Bronchial epithelial cell (primary cell): ENCODE measurements around the gene IYD. TPM values are rescaled to one million over a fixed set of nuclear protein-coding genes. Genes with fewer than 3 reads are reported as not detected.

Experiments
- DNase-seq: peaks from one replicate; pipeline ENCODE4 v3.0.0-alpha.2; 2010; ENCODE audit warnings: low read depth
- FAIRE-seq: peaks from 2 replicates; lab custom pipeline; 2011; peaks lifted over from hg19 to GRCh38; lab: Jason Lieb, UNC
- H3K27me3 ChIP-seq: 2 replicates; pipeline ENCODE4 v1.5.1; 2011; ENCODE audit warnings: low read length; ENCODE audit not compliant: control insufficient read depth, insufficient read depth
- H3K36me3 ChIP-seq: 2 replicates; pipeline ENCODE4 v1.5.1; 2011; ENCODE audit warnings: low read length; ENCODE audit not compliant: control insufficient read depth, insufficient read depth
- H3K4me3 ChIP-seq: 2 replicates; pipeline ENCODE4 v1.5.1; 2011; ENCODE audit warnings: mild to moderate bottlenecking, low read depth, low read length, control low read depth
- total RNA-seq: library from RNA; depleted of rRNA; stranded (reverse); fragments of >200 nt; gene quantifications from 2 replicates; pipeline ENCODE4 v1.2.1, GENCODE V29; 2014
- TF ChIP-seq, protein P1 (sequence below): IDR thresholded peaks from 2 replicates; pipeline ENCODE4 v1.5.1; 2011; ENCODE audit warnings: mild to moderate bottlenecking, moderate library complexity, low read length, control low read depth, inconsistent platforms; ENCODE audit not compliant: insufficient read depth, severe bottlenecking

The IYD gene
- total RNA-seq, 1 donor from 2014 or later, result not detected

DNA sequence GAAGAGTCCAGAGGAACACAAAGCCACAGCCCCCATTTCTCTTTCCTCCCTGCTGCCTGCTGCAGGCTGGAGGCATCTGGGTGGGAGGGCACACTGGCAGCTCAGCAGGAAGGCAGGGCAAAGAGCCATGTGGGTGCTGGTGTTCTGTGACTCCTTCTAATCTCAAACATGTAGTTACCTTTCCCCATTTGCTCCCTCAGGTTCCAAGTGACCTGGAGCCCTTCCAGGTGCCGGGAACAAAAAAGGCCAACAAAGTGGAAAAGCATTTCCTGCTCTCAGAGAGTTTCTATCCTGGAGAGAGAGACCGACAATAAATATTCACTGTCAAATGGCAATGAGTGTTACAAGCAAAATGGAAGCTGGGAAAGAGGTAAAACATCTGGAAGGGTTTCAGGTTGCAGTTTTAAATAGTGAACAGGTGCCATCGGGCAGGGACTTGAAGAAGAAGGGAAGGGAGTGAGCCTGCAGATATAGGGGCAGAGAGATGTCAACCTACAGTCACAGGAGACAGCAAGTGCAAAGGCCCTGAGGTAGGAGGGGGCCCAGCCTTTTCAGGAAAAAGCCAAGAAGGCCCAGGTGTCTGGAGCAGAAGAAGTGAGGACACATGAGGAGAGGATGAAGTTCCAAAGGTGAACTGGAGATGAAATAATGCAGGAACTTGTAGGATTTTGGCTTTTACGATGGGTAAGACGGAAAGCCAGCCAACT is 43.6 kb upstream of the IYD start:
- Histone ChIP-seq H3K27me3 (no peaks in the 10 kb centered on the region), H3K36me3 (no peaks in the 10 kb centered on the region), H3K4me3 (no peak overlapping the region)
- peak; percentile 82 for DNase-seq
- TF ChIP-seq, protein P1, sequence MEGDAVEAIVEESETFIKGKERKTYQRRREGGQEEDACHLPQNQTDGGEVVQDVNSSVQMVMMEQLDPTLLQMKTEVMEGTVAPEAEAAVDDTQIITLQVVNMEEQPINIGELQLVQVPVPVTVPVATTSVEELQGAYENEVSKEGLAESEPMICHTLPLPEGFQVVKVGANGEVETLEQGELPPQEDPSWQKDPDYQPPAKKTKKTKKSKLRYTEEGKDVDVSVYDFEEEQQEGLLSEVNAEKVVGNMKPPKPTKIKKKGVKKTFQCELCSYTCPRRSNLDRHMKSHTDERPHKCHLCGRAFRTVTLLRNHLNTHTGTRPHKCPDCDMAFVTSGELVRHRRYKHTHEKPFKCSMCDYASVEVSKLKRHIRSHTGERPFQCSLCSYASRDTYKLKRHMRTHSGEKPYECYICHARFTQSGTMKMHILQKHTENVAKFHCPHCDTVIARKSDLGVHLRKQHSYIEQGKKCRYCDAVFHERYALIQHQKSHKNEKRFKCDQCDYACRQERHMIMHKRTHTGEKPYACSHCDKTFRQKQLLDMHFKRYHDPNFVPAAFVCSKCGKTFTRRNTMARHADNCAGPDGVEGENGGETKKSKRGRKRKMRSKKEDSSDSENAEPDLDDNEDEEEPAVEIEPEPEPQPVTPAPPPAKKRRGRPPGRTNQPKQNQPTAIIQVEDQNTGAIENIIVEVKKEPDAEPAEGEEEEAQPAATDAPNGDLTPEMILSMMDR, result no peak
- FAIRE-seq, result no peak

DNA sequence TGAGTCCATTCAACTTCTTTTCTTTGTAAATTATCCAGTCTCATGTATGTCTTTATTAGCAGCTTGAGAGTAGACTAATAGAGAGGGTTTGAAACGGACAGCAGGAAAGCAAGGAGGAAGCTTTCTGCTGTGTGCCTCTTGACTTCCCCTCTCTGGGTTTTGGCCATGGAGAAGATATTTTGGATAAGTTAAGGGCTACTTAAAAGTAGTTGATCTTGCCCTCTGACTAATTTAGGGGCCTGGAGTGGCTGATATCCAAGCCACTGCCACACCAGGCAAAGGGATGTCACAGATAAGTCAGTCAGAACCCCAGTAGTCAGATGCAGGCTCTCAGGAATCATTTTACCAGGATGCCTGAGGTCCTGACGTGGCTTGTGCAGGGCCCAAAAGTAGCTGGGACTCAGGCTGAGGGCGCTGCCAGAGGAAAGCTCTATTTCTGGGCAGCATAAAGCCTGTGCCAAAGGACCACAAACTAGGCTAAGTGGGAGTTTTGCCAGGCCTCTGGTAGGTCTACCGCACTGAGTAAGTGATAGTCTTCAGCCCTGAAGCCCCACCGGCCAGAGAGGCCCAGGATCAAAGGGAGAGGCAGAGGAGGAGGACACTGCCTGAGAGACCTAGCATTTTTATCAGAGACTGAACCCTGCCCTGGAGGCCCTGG is 41.6 kb upstream of the IYD start:
- FAIRE-seq, result no peak
- H3K27me3 ChIP-seq, result no peaks in the 10 kb centered on the region

DNA sequence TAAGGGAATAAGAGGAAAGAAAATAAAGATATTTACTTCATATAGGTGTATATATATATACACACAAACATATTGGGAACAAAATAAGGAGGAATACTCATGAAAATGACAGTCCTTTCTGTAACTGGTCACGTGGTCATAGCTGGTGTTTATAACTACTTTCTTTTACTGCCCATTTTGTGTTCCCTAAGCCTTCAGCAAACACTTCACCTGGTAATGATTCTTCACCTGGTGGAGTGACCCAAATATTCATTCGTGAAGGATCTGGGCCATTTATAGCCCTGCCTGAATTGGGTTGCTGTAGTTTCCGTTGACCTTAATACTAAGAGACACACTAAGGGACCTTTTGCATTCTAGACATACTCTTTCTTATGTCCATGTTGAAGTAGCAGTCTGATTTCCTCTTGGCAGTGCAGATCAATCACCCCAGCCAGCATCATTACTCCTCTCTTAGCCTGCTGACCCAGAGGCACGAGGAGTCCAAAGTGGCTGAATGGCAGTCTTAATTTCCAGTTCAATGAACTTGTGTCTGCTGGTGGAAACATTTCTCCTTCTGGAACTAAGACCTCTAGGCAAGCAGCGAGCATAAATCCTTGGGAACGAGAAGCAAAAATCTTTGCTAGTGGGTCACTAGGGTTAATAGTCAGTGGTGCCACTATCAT is 39.9 kb upstream of the IYD start:
- FAIRE-seq (no peak), DNase-seq (no peak)
- Histone ChIP-seq H3K4me3 (no peak overlapping the region), H3K27me3 (no peaks in the 10 kb centered on the region), H3K36me3 (no peaks in the 10 kb centered on the region)
- TF ChIP-seq, protein P1, result no peak

More for the DNA sequence above, 41.6 kb upstream of the IYD start:
- TF ChIP-seq, protein P1, result no peak
- no peaks in the 10 kb centered on the region for H3K36me3 ChIP-seq
- no peak overlapping the region for H3K4me3 ChIP-seq
- DNase-seq, result no peak

DNA sequence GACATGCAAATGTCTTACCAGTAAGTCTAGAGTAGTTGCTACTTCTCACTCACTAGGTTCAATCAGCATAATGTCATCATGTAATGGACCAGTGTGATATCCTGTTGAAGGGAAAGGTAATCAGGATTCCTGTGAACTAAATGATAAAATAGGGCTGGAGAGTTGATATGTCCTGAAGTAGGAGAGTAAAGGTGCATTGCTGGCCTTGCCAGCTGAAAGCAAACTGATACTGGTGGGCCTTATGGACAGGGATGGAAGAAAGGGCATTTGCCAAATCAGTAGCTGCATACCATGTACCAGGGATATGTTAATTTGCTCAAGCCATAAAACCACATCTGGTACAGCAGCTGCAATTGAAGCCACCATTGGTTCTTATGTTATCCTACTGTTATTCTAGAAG is 37.5 kb upstream of the IYD start:
- no peaks in the 10 kb centered on the region for H3K36me3 ChIP-seq
- H3K4me3 ChIP-seq, result no peak overlapping the region
- no peaks in the 10 kb centered on the region for H3K27me3 ChIP-seq
- FAIRE-seq (no peak), DNase-seq (no peak)
- TF ChIP-seq, protein P1, result no peak

DNA sequence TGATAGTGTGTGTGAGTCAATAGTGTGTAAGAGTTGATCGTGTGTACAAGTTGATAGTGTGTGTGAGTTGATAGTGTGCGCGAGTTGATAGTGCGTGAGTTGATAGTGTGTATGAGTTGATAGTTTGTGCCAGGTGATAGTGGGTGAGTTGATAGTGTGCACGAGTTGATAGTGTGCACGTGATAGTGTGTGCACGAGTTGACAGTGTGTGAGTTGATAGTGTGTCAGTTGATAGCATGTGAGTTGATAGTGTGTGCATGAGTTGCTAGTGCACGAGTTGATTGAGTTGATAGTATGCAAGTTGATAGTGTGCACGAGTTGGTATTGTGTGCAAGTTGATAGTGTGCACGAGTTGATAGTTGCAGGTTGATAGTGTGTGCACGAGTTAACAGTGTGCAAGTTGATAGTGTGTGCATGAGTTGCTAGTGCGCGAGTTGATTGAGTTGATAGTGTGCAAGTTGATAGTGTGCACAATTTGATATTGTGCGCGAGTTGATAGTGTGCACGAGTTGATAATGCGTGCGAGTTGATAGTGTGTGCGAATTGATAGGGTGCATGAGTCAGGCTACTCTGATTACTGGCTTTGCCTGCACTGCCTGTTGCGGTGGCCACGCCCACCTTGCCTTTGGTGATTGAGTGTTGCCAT is 35.8 kb upstream of the IYD start:
- TF ChIP-seq, protein P1, result no peak
- FAIRE-seq, result peak; percentile 72
- H3K36me3 ChIP-seq, result no peaks in the 10 kb centered on the region

More for the DNA sequence above, 35.8 kb upstream of the IYD start:
- Histone ChIP-seq H3K4me3 (no peak overlapping the region), H3K27me3 (no peaks in the 10 kb centered on the region)
- DNase-seq, result no peak
